22Rv1 (cell line): ENCODE results near the gene EYS.

Experiments used
- H3K27ac ChIP-seq: fragments of 450-650 bp; 2 replicates; pipeline ENCODE4 v1.5.1; 2017
- ZFX ChIP-seq: fragments of 450-650 bp; IDR thresholded peaks from 2 replicates; pipeline ENCODE4 v1.6.1; 2017; ENCODE audit warnings: antibody characterized with exemption, borderline replicate concordance
- TF ChIP-seq, protein P1 (sequence below): fragments of 450-650 bp; IDR thresholded peaks from 2 replicates; pipeline ENCODE4 v1.5.1; 2017; ENCODE audit warnings: mild to moderate bottlenecking

The EYS gene

DNA sequence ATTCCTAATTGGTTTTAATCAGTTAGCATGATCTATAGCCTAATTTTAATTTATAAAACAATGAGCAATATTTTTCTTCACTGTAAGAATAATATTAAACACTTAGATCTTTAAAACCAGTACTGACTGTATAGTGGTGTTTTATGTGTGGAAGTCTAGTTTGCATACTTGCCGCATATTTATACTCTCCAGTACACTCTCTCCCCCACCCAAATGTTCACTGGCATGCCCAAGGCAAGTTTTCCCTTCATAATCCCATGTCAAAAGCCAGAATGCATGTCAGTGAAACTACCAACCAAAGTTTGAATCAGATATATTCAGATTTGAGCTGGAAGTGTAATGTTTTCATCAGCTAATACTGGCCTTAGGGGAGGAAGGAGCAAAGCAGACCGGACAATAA lies 1565.3 kb downstream of the EYS start:
- TF ChIP-seq, protein P1, sequence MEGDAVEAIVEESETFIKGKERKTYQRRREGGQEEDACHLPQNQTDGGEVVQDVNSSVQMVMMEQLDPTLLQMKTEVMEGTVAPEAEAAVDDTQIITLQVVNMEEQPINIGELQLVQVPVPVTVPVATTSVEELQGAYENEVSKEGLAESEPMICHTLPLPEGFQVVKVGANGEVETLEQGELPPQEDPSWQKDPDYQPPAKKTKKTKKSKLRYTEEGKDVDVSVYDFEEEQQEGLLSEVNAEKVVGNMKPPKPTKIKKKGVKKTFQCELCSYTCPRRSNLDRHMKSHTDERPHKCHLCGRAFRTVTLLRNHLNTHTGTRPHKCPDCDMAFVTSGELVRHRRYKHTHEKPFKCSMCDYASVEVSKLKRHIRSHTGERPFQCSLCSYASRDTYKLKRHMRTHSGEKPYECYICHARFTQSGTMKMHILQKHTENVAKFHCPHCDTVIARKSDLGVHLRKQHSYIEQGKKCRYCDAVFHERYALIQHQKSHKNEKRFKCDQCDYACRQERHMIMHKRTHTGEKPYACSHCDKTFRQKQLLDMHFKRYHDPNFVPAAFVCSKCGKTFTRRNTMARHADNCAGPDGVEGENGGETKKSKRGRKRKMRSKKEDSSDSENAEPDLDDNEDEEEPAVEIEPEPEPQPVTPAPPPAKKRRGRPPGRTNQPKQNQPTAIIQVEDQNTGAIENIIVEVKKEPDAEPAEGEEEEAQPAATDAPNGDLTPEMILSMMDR = no peak
- TF ChIP-seq ZFX = no peak
- H3K27ac ChIP-seq = no peak overlapping the region

DNA sequence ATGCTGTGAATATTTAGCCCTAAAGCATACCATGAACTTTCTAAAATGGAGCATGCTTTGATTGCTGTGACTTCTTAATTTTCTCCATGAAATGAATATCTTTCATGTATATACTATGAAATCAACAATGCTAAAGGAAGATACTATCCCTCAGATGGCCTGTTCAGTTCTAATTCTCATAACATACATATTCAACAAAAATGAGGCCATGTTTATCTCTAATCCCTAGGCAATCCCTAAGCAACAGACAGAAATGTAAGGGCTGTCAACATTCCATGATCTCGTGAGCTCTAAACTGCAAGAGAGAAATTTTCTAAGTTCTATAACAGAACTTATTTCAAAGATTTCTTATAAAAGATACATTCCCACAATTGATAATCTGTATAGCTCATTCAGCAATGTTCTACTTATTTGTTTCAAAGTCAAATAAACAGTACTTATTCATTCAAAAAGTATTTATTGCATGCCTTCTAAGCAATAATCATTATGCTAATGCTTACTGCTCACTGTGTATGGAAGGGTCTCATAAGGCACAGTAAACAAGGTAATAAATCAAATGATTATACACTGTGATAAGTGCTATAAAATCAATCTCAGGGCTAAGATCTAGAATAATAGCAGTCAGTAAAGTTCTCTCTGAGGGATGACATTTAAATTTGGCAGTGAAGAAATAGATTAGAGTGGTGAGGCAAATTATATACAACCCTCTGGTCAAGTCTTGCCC lies 1578.6 kb downstream of the EYS start:
- H3K27ac ChIP-seq = no peak overlapping the region
- TF ChIP-seq ZFX = no peak
- TF ChIP-seq, protein P1 = no peak

DNA sequence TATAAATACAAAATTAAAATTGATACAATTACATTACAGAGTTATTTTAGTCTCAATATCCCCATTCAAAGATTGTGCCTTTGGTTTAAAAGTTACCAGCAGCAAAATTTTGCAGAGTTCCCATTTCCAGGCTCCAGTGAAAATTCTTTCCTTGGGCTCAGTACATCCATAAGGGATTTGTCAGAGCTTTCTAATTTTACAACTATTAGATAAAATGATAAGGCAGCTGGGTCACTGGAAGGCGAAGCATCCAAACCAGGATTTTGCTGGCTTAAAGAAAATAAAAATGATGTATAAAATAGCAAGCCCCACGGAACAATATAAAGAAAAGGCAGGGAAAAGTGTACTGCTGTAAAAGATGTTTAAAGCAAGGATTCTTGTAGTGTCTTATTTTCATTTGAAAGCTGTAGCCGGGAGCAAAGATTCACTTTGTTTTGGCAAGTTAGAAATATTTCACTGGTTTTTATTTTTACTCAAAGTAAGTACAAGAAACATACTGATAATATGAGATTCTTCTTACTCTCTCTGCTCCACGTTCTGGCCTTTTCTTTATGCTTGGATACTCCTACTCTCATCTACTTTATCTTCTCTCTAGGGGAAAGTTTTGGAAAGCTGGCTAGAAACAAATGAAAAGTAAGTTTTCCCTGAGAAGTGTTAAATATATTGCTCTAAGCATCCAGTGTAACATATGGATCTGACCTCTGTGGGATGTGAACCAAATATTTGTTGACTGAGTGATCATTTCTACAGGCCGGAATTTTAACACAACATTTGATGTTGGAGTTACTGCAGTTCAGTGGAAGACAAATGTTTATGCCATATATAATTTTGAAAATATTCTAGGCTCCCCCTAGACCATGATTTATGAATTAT lies 1583.0 kb downstream of the EYS start:
- no peak overlapping the region for H3K27ac ChIP-seq
- TF ChIP-seq, protein P1 = no peak
- no peak for TF ChIP-seq ZFX

DNA sequence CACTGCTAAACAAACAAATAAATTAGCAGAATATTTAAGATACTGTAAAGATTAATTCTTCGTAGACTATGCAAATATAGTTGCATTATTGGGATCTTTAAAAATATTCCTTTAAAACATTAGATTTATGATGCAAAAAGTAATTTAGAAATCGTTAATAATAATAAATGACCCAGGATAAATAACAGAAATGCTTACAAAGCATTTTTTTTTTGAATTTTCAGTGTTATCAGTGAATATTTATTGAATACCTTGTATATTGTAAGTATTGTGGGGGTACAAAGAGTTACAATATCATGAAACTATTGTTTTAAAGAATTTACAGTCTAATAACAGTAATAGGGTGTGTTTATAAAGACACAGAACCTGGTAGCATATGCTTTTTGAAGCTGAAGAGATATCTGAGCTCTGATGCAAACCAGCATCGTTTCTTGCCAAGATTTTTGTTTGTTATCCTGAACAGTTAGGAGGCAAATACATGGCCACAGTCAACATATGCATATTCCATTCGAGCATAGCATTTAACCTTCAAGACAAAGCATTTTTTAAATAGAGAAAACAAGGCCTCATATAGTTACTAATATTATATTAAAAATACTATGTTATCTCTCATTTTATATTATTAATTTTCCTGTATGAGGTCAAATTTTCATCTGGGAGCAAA lies 1584.2 kb downstream of the EYS start:
- TF ChIP-seq, protein P1 = no peak
- TF ChIP-seq ZFX = no peak
- H3K27ac ChIP-seq = no peak overlapping the region

DNA sequence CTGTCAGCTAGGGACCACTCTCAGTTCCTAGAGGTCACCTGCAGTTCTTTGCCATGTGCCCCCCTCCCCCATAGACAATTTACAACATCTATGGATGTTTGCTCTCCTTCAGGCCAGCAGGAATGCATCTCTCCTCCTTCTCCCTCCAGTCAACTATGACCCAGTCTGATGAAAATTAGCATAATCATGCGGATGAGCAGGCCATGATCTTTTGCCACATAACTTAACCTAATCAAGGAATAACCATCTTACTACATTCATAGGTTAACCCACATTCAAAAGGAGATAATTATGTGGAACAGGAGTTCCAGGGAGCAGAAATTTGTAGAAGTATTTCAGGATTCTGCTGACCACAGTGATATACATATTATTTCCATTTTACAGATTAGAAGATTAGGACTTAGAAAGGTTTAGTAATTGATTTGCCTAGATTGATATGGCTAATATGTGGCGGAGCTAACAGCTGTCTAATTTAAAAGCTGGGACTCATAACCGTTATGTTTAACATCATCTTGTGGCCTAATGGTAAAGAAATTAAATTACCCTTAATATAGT lies 1585.9 kb downstream of the EYS start:
- no peak for TF ChIP-seq ZFX
- TF ChIP-seq, protein P1 = no peak
- no peak overlapping the region for H3K27ac ChIP-seq

DNA sequence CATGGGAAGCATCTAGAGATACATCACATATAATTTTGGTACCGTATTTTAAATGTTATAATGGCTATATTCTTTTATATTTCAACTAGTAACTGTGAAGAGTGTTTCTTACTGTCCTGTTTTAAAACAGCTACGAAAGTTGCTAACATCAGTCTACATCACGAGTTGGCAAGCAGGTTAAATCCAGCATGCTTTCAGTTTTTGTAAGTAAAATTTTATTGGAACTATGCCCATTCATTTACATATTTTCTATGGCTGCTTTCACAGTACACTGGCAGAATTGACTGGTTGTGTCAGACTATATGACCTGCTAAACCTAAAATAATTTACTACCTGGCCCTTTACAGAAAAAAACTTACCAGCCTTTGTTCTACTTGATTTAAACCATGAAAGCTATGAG lies 1593.3 kb downstream of the EYS start:
- TF ChIP-seq ZFX = no peak
- TF ChIP-seq, protein P1 = no peak
- H3K27ac ChIP-seq = no peak overlapping the region
